Bone marrow (tissue), 2 donors: ENCODE measurements around the gene TCIRG1.

Source experiments
- DNase-seq, 2 donors: peaks; one replicate each; lab custom pipeline; 2025; lab: John Stamatoyannopoulos, UW

TCIRG1 gene

DNA sequence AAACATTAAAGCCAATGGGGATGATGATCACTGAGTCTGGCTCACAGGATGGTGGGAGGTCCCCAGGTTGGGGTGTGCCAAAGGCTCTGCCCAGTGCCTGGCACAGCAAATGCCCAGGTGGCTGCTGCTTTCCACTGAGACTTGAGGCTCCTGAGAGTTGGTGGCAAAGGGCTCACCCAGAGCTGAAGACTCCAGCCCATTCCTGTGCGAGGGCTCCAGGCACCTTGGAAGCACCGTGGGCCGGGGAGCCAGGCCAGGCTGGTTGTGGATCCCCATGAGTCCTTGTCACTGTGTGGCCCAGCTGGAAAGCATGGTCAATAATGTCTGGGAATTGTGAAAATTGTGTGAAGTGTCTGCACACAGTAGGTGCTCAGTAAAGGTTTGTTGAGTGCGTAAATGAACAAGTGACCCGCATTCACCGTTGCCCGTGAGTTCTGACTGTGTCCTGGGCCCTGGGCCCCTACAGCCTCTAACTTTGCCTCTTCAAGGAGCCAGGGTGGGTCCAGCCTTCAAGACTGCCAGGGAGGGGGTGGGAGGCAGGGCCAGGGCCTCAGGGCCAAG lies 32.1 kb upstream of the TCIRG1 start:
- DNase-seq, result no peak

DNA sequence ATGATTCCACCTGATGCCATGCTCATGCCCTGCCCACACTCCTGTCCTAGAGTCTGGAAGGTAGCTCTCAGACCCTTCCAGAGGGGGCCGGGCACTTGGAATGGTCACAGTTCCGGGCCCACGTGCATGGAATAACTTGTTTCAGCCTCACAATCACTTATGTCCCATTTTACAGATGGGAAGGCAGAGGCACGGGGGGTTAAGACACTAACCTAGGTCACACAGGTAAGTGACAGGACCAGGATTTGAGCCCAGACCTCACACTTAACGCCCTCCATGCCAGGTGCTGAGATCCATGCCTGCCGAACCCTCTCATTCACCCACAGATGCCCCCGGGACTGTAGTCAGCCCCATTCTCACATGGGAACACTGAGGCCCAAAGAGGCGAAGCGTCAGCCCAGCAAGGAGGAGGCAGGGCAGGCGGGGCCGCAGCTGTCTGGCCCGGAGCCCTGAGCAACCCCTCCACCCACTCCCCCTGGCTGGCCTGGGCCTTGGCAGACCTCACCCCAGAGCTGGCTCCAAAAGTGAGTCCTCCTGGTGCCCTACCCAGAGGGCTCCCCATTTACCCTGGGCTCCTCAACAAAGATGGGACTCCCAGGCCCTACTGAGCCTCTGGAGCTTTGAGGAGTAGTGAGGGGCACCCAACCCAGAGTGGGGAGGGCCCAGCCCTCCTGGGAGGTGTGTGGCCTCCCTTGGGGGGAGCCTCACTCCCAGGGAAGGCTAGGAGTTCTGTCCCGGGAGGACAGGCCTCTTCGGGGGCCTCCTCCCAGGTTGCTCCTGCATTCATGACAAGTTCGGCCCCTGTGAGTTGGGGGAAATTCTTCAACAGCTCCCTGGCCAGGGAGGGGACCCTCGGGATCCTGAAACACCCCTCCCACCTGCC lies 31.1 kb upstream of the TCIRG1 start:
- DNase-seq, result no peak

DNA sequence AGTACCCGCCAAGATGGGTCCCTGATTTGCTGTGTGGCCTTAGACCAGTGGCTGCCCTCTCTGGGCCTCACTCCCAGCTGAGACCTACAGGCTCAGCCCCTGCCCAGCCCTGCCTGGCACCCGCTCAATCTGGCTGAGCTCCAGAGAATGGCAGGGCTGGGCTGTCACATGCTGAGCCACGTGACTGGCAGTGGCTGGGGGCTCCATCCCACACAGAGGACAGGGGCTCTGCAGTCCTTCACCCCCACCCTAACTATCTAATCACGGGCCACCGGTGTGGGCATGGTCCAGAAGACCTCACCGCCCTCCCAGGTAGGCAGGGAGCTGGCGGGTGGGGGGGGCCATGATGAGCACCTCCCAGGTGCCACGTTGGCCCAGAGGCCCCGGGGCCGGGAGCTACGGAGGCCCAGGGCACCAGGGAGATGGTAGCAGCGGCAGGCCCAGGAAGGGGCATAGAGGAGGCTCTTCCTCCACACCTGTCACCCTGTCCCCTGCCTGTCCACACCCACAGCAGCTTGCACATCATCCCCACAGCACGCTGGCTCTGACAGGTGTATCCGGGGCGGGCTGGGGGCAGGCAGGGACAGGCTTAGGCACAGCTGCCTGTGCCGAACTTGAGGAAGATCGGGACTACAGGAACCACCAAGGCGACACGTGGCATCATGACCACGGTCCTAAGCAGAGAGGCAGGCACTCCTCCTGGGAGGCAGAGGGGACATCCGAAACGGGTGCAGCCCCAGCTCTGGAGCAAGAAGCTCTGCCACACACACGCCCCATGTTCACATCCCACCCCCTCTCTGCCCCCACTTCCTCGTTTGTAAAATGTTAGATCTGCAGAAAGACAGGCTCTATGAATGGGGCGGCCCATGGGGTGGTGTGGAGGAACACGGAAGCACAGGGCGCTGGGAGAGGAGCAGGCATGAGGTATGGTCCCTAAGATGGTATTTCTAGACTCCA lies 30.2 kb upstream of the TCIRG1 start:
- DNase-seq, result peak in 1 of 2 donors; percentile 52

DNA sequence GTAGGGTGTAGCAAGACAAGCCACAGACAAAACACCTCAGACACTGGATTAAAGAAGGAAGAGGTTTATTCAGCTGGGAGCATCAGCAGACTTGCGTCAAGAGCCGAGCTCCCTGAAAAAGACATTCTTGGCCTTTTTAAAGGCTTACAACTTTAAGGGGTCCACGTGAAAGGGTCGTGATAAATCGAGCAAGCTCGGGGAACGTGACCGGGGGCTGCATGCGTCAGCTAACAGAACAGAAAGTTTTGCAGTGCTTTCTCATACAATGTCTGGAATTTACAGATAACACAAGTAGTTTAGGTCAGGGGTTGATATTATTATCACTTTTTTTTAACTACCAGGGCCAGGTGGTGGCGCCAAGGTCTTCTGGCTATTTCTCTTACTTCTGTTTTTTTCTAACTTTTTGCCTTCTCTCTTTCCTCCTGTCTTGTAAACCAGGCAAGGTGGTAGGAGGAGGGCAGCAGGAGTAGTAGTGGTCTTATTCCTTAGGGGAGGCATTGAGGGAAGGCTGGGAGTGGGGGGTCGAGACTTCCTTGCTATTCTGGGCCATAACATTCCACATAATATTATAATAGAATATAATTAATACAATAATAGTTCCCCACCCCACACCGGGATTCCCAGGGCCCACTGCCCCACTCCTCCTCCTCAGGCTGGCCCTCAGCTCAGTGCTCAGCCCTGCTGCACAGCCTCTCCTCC lies 29.3 kb upstream of the TCIRG1 start:
- DNase-seq, result peak in 1 of 2 donors; percentile 37

DNA sequence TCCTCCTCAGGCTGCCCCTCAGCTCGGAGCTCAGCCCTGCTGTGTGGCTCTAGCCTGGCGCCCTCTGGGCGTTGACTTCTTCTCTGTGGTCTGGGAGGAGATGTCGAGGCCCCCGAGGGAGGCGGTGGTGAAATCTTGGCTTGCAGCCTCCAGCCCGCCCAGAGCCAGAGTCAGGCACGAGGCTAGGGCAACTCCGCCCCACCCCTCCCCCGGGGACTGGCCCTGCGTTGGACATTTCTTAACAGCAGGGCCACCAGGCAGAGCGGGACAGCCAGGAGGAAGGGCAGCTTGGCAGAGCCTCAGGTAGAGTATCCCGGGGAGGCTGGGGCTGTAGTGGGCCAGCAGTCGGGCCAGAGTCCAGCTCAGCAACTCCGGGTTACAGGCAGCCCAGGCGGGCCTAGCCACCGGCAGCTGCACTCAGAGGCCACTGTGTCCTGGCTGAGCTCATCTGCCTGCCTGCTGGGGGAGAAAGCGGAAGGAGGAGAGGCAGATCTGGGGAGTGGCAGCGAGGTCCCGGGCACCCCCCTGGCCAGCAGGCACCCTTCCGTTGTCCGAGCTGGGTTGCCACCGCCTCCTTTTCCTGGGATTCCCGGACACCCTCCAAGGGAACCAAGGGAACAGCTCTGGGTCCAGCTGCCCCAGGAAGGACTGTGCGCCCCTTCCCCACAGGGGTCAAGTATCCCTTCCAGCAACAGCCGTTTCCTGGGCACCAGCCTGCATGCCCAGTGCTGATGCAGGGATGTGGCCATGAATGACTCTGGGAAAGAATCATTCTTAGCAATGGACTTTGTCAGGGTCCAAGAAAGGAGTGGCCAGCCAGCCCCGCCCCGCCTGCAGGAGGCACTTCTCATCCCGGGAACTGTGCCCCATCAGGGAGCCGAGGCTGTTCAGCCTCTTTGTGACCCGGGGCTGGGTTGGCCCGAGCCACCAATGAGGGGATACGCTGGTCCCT lies 28.5 kb upstream of the TCIRG1 start, which contains the start of gene ALDH3B1:
TSS of gene ALDH3B1 (plus strand) at position 238 of the 952 bp plus-strand sequence. CDS start 4,971 bp downstream, outside the sequence.
- peak; percentile 43 to 76 for DNase-seq

DNA sequence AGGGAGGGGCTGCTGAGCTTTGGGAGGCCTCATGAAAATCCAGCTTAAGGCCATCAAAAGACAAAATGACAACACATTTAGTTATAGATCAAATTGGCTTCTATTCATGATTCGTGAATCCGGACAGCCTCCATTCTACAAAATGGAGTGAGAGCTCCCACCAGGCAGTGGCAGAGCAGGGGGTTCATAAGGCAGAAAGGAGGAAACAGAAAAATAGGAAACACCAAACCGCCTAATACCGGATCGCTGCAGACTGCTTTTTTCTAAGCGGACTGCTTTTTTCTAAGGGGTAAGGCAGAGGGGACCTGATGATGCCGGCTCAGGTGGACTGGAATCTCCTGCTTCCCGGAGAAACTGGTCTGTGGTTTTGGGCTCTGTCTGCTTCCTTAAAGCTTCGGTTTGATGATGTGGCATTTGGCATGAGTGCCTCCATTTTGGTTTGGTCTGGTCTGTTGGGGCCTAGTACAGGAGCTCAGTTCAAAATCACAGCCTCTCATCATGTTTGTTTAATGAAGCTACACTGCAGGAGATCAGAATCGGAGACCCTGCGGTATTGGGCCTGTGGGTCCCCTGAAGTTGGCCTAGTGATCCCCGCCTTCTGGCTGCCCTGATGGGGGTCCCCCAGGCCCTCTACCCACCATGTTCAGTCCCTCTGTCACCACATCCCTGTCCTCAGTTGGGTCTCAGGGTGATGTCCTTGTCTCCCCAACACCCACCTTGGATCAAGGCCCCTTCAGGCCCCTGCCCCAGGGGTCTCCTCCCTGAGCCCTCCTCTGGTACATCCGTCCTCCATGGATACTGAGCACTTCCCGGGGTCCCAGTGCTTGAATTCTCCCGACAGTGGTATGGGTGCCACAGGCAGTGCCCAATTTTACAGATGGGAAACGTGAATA lies 27.5 kb upstream of the TCIRG1 start:
- peak in 1 of 2 donors; percentile 64 for DNase-seq

DNA sequence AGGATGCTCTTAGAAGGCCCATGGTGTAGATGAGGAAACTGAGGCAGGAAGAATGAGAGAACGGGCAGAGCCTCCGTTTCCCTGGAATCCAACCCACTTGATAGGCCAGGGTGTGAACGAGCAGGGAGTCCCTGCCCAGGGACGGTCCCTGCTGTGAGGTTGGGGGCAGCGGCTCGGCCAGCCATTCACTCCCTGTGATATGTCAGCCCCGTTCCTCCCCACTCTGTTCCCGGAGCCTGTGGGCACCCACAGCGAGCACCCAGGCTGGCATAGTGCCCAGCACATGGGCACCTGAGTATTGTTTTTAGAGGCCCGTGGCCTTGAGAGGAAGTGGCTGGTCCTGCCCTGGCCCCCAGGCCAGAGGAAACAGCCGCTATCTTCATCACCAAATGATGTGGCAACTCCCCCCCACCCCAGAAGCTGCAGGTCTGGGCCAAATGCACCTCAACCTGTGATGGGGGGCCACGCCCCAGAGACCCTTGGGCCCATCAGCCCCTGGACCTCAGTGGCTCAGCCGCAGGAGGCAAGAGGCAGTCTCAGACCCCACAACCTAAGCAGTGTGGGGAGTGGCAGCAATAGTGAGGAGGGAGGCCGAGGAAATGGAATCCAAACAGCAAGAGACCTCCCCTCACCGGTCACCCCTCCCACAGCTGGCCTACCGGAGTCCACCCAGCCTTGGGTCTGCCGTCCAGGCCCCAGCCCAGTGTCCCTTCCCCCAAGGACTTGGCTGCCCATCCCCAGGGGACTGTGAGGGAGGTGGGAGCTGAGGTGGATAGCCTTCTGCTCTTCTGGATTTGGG lies 26.6 kb upstream of the TCIRG1 start:
- DNase-seq, result no peak

DNA sequence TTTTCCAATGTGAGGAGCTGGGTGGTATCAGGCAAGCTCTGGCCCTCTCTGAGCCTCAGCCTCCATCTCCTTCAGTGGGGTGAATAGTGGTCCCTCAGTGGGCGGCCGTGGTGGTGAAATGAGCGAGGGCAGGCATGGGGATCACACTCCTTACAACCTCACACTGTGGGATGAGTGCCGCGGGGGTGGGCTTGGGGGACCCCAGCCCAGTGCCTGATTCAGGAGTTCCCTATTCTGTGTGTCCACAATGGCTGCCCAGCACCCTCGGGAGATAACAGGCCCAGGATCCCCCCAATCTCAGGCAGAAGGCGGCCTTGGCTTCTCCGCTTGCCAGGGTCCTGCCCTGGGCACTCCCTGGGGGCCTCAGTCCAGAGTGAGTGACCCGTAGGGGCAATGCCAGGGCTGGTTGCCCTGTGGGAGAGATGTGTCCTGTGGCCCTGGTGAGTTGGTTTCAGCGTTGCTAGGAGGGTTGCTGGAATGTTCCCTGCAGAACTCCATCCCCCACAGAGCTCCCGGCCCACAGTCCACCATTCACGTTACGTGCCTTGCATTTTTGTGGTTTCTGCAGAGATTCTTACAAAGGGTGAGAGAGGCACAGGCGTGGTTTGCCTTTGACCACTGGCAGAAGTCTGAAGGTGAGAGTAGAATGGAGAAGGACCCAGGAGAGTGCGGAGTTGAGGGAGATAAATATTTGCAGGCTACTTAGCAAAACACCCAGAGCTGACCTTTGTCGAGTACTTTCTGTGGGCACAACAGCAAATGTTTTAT lies 25.8 kb upstream of the TCIRG1 start:
- DNase-seq, result no peak

DNA sequence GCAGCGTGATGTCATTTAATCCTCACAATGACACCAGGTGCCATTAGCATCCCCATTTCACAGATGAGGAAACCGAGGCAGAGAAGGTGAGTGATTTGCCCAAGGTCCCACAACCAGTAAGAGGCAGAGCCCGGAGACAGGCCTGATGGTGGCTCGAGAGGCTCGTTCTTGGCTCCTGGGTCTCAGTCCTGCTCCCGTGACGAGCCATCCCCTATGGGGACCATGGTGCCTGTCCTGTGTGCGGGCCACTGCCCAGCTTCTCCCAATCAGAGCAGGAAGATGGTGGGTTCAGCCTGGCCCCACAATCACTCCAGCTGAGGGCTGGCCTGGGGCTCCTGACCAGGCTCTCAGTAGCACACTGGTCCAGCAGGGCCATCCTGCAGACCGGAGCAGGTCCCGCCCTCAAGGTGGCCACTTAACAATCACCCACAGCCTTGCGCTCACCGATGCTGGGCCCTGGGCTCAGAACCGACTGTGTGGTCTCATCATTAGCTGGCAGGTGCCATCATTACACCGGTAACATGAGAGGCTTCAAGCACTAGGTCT lies 25.1 kb upstream of the TCIRG1 start:
- no peak for DNase-seq

DNA sequence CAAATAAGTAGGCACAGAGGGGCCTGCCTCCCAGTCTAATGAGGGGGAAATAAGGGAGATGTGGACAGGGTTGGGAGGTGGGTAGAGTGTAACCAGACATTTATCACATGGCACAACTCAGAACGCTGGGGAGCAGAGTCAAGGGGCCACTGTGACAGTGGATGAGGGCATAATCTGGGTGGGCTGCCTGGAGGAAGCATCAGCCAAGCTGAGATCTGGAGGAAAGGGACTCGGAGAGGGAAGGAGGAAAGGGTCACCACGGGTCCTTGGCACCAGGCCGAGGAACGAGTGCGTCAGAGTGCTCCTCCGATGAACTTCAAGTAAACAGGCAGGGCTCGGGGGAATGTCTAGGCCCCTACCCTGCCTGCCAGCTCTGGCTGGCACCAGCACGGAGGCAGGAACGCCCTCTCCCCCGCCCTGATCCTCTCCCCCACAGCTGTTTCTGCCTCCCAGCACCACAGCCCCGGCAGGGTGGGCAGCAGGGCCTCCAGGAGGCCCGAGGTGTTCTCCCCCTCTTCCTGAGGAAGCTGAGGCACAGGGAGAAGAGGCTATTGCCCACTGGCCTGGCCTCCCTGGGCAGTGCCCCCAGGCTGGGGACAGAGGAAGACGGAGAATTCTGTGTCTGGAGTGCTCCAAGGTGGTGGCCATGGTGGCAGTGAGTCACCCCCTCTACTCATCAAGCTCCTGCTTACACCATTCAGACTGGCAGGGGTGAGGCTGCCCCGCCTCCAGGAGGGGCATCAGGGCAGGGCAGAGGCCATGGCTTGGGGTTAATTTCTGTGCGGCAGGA lies 24.5 kb upstream of the TCIRG1 start:
- peak; percentile 24 to 75 for DNase-seq

DNA sequence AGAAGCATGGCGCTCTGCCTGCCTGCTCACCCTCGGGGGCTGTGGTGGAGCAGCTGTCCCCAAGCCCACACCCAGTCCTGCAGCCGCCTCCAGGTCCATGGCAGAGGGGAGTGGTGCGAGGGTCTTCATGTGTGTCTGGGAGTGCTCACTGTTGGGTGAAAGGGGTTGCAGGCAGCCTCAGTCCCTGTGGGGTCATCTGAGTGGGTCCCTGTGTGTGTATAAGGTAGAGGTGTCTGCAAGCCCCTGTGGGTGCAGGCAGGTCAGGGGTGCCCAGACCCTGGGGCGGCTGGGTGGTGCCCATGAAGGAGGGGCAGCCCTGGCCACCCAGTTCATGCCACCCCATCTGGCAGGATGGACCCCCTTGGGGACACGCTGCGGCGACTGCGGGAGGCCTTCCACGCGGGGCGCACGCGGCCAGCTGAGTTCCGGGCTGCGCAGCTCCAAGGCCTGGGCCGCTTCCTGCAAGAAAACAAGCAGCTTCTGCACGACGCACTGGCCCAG lies 23.8 kb upstream of the TCIRG1 start:
- no peak for DNase-seq

DNA sequence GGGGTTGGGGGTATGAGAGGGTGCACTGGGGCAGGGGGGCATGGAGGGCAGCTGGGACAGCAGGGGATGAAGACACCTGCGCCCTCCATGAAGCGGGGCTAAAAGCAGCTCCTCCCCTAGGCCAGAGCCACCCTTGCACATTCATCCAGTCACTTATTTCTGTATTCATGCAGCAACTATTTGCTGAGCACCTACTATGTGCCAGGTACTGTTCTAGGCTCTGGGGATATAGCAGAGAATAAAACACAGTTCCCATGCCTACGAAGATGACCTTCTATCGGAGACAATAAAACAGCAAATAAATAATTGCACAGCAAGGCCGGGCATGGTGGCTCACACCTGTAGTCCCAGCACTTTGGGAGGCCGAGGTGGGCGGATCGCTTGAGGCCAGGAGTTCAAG lies 23.4 kb upstream of the TCIRG1 start:
- no peak for DNase-seq

DNA sequence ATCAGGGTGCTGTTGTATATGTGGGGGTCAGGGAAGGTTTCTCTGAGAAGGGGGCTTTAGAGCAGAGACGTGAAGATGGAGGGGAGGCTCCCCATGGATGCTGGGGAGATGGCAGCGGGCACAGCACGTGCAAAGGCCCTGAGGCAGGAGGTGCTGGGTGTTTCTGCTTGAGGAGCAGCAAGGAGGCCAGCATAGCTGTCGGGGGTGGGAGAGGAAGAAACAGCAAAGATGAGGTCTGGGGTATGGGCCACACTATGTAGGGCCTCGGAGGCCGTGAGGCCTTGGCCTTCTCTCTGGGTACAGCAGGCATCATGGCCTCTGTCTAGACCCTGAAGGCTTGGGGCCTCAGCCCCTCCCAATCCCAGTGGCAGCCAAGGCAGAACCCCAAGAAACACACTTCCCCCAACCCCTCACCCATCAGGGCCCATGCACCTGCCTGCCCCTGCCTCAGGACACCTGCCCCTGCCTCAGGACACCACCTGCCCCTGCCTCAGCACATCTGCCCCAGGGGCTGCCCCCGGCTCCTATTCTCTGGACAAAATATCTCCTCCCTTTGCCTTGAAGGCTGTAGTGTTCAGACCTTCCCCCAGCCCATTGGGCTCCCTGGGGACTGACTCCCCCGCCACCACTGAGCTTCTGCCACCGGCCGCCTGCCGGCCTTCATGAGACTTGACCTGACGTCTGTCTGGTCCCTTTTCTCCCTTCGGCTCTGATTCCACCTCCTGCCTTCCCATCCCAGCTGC lies 22.5 kb upstream of the TCIRG1 start:
- DNase-seq, result no peak

DNA sequence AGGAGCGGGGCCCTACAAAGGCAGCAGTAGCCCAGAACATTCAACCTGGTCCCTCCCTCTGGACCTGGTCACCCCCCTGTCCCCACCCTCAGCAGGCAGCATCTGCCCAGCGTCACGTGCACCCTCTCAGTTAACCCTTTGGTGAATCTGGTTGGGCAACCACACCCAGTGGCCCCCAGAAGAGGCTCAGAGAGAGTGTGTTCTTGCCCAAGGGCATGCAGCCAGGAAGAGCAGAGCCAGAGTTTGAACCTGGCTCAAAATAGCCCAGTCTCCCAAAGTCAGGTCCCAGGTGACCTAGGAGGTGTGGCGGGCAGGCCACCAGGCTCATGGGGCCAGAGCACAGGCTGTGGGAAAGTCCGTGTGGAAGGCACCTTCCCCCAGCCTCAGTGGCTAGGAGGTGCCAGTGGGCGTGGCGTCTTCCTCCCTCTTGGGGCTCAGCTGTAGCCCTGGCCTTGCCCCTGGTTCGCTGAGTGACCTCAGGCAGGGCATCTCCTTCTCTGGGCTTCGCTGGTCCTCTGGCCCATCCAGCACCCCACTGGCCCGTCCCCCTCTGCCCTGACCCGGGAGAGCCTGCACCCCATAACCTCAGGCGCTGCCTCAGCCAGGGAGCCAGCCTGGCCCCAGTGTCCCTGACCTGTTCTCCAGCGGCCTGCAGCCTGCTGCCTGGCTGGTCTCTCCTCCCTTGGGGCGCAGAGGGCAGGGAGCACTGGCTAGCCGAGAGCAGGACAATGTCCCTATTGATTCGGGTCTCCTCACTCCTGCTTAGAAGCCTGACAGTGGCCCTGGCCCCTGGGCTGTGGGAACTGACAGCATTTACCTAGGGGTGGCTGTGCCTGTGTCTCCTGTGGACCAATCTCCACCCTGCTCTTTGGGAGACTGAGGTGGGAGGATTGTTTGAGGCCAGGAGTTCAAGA lies 21.7 kb upstream of the TCIRG1 start:
- DNase-seq, result no peak
